ENCODE results near the gene RGS18. TPM values are rescaled to one million over a fixed set of nuclear protein-coding genes. Genes with fewer than 3 reads are reported as not detected.
A peak's percentile ranks its signal among the peaks of the same experiment; 100 is the strongest.

The RGS18 gene
- total and polyA plus RNA-seq, 9 of the 15 experiments (the other 6 are each of a cell fraction or from before 2014, with no cell fraction given), result 0.03 to 0.11 (median 0.05) TPM; not detected in 5

GRCh38 chr1:192160196-192160595, 1.9 kb downstream of the RGS18 start:
- Histone ChIP-seq H3K4me1 (replicated peaks in 1 of 2; ENCODE audit: control insufficient read depth in 2 of 2, insufficient read depth in 2 of 2, low read length in 2 of 2) (no peaks in the 10 kb centered on the region), H4K20me1 (replicated peaks; ENCODE audit: control insufficient read depth, insufficient read depth, low read length) (no peaks in the 10 kb centered on the region), H3K9me3 (replicated peaks; ENCODE audit: control insufficient read depth, insufficient read depth, low read depth, low read length) (peaks cover 8% of the 10 kb centered on the region), H3K27ac (ENCODE audit: extremely low read depth, low read depth, low read length) (no peak overlapping the region), H3K79me2 (ENCODE audit: control insufficient read depth, insufficient read depth, low read length) (no peaks in the 10 kb centered on the region), H3K27me3 (ENCODE audit: control insufficient read depth in 2 of 2, insufficient read depth in 2 of 2, low read length in 2 of 2) (no peaks in the 10 kb centered on the region), H3K9ac (ENCODE audit: insufficient read depth in 1 of 2, low read depth in 2 of 2, low read length in 2 of 2) (no peak overlapping the region), H2AFZ (ENCODE audit: low read depth, low read length) (no peak overlapping the region), H3K4me2 (ENCODE audit: insufficient read depth, low read length) (no peak overlapping the region), H3K4me3 (no peak overlapping the region), H3K36me3 (ENCODE audit: control insufficient read depth, insufficient read depth, low read length) (no peaks in the 10 kb centered on the region), H3K9me1 (ENCODE audit: control insufficient read depth, insufficient read depth, low read length) (no peaks in the 10 kb centered on the region)
- ChIA-PET CTCF (ENCODE audit: low intra/inter-chr PET ratio) (no interaction called here), POLR2A (no interaction called here)
- FAIRE-seq (no peak), DNase-seq (ENCODE audit: extremely low read depth in 1 of 4, low spot score in 3 of 4) (no peak), ATAC-seq (no peak)
- in situ Hi-C loops (cut with MboI) (no loop called here), intact Hi-C loops (cut with micrococcal nuclease) (no loop called here)
- no TSS peak for BruUV-seq (replicated peaks)
- TF ChIP-seq ZNF354B (CRISPR knock-in tag; IDR thresholded peaks at IDR 0.05), result no peak
- no peak for TF ChIP-seq HMGXB4 (CRISPR knock-in tag; IDR thresholded peaks at IDR 0.05)
- 39% methylated on average over 1 of the region's 1 CpG for WGBS (ENCODE audit: insufficient coverage, low coverage, missing lambda C conversion rate)

GRCh38 chr1:192161976-192162375, 3.7 kb downstream of the RGS18 start:
- WGBS (ENCODE audit: insufficient coverage, low coverage, missing lambda C conversion rate), result 57% methylated on average over 1 of the region's 1 CpG
- no peaks in the 10 kb centered on the region for H3K79me2 ChIP-seq (ENCODE audit: control insufficient read depth, insufficient read depth, low read length)
- FAIRE-seq (no peak), DNase-seq (ENCODE audit: extremely low read depth in 1 of 4, low spot score in 3 of 4) (no peak), ATAC-seq (no peak)
- no peak overlapping the region for H2AFZ ChIP-seq (ENCODE audit: low read depth, low read length)
- TF ChIP-seq SREBF1 (IDR thresholded peaks at IDR 0.05; ENCODE audit: borderline replicate concordance, low read depth, low read length), result no peak
- TF ChIP-seq HNRNPH1 (optimal IDR thresholded peaks at IDR 0.05; ENCODE audit: low read depth, low read length), result no peak
- TF ChIP-seq SPI1 (IDR thresholded peaks at IDR 0.05; ENCODE audit: borderline replicate concordance, low read depth, low read length), result peak; percentile 59
- CTCF ChIA-PET (ENCODE audit: low intra/inter-chr PET ratio), result no interaction called here
- no TSS peak for BruUV-seq (replicated peaks)
- in situ Hi-C loops (cut with MboI), result no loop called here
- H3K4me2 ChIP-seq (ENCODE audit: insufficient read depth, low read length), result no peak overlapping the region
- H3K27ac ChIP-seq (ENCODE audit: extremely low read depth, low read depth, low read length), result no peak overlapping the region
- intact Hi-C loops (cut with micrococcal nuclease), result no loop called here
- no peak overlapping the region for H3K4me3 ChIP-seq
- H3K27me3 ChIP-seq (ENCODE audit: control insufficient read depth in 2 of 2, insufficient read depth in 2 of 2, low read length in 2 of 2), result no peaks in the 10 kb centered on the region
- H3K4me1 ChIP-seq (replicated peaks in 1 of 2; ENCODE audit: control insufficient read depth in 2 of 2, insufficient read depth in 2 of 2, low read length in 2 of 2), result no peaks in the 10 kb centered on the region
- POLR2A ChIA-PET, result interaction anchor here (0.9 to 1.3 kb wide), 2 partner anchors 15 to 22 kb away, joined by 3 read pairs; no protein-coding TSS in a partner anchor
- H3K9me3 ChIP-seq (replicated peaks; ENCODE audit: control insufficient read depth, insufficient read depth, low read depth, low read length), result peaks cover 9% of the 10 kb centered on the region
- no peaks in the 10 kb centered on the region for H3K9me1 ChIP-seq (ENCODE audit: control insufficient read depth, insufficient read depth, low read length)
- no peak overlapping the region for H3K9ac ChIP-seq (ENCODE audit: insufficient read depth in 1 of 2, low read depth in 2 of 2, low read length in 2 of 2)
- no peaks in the 10 kb centered on the region for H3K36me3 ChIP-seq (ENCODE audit: control insufficient read depth, insufficient read depth, low read length)
- H4K20me1 ChIP-seq (replicated peaks; ENCODE audit: control insufficient read depth, insufficient read depth, low read length), result no peaks in the 10 kb centered on the region
